NCI-H1048 (cell line): ENCODE data around the gene IL1RAPL1.
"Not testable (repeated sequence)": the region's sequence is repeated elsewhere in the genome, so short reads cannot be mapped to it uniquely, and the experiment has no call there.

Experiments used
- DNase-seq: peaks from one replicate; lab custom pipeline; 2025; lab: John Stamatoyannopoulos, UW

Gene IL1RAPL1

GRCh38 chrX:28787206-28787605 lies 200.0 kb downstream of the IL1RAPL1 start:
- no peak for DNase-seq

DNA sequence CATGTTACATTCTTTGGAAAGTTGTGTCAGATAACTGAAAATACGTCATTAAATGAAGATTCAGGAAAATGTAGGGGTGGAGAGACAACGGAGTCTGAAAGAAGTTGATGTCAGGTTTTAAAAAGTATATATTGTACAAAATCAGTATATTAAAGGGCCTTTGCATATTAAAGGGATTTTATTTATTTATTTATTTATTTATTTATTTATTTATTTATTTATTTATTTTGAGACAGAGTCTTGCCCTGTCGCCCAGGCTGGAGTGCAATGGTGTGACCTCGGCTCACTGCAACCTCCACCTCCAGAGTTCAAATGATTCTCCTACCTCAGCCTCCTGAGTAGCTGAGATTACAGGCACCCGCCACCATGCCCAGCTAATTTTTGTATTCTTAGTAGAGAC lies 213.4 kb downstream of the IL1RAPL1 start:
- not testable (repeated sequence) for DNase-seq

- DNase-seq = no peak
Observed at GRCh38 chrX:28802625-28803024, 215.4 kb downstream of the IL1RAPL1 start.

- DNase-seq = no peak
Observed at GRCh38 chrX:28835991-28836390, 248.7 kb downstream of the IL1RAPL1 start.

GRCh38 chrX:28843817-28844216 lies 256.6 kb downstream of the IL1RAPL1 start:
- no peak for DNase-seq

DNA sequence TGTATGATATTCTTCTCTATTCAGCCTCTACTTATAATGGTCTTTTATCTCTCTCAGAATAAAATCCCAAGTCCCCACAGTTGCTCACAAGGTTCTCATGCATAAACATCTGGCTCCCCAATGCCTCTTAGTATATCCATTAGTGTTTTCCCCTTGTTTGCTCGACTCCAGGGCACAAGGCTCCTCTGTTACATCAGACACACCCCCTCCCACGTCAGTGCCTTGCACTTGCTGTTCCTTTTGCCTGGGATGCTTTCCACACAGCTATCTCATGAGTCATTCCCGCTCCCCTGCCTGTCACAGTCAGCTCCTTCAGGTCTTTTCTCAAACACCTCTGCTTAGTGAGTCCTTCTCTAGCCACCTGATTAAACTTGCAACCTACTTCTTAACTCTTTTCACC lies 260.2 kb downstream of the IL1RAPL1 start:
- no peak for DNase-seq

- no peak for DNase-seq
Observed at GRCh38 chrX:28848707-28849106, 261.5 kb downstream of the IL1RAPL1 start.

- DNase-seq = no peak
Observed at GRCh38 chrX:28850955-28851354, 263.7 kb downstream of the IL1RAPL1 start.

DNA sequence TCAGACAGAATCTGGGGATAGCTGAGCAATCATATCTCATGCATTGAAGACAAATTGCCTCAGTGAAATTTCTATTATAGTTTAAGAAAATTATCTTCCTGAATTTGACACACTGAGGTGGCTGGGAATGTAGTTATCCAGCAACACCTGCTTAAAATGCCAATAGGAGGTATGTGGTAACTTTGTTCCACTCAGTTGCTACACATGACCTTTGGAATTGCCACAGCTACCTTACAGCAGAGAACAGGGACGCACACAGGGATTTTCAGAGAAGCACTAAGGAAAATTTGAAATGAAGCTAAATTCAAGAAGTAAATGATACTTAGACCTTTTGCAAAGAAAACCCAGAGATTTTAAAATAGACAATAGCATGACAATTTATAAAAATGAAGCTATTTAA lies 264.6 kb downstream of the IL1RAPL1 start:
- no peak for DNase-seq

DNA sequence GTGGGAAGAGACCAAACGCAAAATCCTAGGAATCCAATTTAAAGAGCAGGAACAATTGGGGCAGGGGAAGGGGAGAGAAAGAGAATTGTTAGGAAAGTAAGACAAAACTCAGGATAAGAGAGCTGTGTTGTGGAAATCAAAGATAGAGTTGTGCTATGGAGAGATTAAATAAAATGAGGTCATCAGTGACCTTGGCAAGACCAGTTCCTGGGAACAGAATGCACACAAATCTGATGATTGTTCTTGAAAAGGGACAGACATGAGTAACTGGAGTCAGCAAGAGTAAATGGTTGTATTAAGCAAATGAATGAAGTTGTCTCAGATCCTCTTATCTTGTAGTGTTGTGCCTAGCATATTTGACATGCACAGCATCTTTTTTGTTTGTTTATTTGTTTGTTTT lies 267.4 kb downstream of the IL1RAPL1 start:
- DNase-seq = no peak

- no peak for DNase-seq
Observed at GRCh38 chrX:28876408-28876807, 289.2 kb downstream of the IL1RAPL1 start.

- DNase-seq = no peak
Observed at GRCh38 chrX:28876901-28877300, 289.7 kb downstream of the IL1RAPL1 start.

- no peak for DNase-seq
Observed at GRCh38 chrX:28880136-28880535, 292.9 kb downstream of the IL1RAPL1 start.

GRCh38 chrX:28884823-28885222 lies 297.6 kb downstream of the IL1RAPL1 start:
- no peak for DNase-seq

- DNase-seq = no peak
Observed at GRCh38 chrX:28888416-28888815, 301.2 kb downstream of the IL1RAPL1 start.

DNA sequence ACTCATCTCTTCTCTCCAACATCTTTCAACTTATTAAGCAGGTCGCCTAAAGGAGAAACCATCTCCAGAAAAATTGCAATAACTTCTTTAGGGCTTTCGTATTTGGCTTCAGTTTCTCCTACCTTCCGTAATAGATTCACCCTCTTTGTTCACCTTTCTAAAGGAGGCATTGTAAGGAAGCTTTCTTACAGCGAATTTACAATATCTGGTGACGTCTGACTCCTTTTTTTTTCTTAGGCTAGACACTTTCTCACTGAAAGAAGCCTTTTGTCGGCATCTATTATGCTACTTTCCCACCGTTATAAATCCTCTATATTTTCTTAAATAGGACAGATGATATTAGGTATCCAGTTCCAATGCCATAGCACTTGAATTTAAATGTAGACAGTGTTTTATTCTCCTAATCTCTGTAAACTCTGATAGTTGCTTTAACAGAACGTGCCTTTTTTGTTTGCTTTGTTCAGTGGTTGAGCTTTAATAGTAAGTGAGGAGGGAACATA lies 302.4 kb downstream of the IL1RAPL1 start:
- no peak for DNase-seq

DNA sequence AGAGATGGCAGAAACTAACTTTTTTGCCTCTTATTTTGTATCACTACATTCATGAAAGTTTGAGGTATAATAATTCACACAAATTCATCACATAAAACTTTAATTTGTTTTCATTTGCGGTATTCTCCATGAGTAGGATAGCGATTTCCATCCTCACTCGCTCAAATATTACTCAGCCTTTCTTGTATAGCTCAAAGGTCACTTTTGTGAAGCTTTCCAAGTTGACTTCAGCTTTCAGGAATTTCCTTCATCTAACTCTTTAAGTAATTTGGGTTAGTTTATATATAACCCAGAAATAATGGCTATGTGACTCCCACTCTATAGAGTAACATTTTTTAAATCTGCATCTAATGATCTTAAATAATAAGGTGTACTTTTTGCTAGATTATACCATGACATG lies 314.4 kb downstream of the IL1RAPL1 start:
- no peak for DNase-seq

- DNase-seq = no peak
Observed at GRCh38 chrX:28910487-28910886, 323.2 kb downstream of the IL1RAPL1 start.

- no peak for DNase-seq
Observed at GRCh38 chrX:28920153-28920943, 333.1 kb downstream of the IL1RAPL1 start.

GRCh38 chrX:28922106-28922505 lies 334.9 kb downstream of the IL1RAPL1 start:
- no peak for DNase-seq

- no peak for DNase-seq
Observed at GRCh38 chrX:28946846-28947245, 359.6 kb downstream of the IL1RAPL1 start.

DNA sequence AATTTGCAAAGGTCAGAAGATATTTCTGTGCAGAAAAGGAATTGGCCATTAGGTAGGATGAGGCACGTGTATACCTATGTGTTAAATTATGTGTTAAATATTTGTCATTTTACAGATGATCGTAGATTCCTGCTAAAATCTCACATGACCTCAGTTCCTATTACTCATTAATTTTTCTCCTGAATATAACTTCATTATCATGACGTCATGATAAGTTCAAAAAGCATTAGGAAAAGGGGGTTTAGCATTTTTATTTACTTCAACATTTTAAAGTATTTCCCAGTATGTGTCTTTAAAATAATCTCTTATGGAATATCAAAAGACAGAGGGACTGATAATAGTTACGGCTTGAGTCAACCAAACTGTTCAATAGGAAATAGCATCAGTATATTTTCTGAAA lies 372.8 kb downstream of the IL1RAPL1 start:
- no peak for DNase-seq

DNA sequence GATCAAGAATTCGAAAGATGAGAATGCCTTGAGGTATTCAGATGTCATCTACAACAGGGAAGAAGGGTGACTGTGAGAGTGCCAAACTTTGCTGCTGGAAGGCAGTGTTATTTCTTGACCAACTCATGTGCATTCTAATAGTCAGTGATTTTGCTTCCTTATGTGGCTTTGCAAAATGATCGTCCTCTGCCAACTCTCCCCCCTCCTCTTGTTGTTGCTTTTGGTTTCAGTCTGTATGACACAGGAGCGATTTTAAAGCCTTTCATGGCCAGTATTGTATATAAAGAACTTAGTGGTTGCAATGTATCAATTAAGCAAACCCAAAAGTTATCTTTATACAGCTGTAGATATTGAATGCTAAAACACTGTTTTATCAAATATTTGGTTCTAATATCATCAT lies 379.1 kb downstream of the IL1RAPL1 start:
- no peak for DNase-seq

DNA sequence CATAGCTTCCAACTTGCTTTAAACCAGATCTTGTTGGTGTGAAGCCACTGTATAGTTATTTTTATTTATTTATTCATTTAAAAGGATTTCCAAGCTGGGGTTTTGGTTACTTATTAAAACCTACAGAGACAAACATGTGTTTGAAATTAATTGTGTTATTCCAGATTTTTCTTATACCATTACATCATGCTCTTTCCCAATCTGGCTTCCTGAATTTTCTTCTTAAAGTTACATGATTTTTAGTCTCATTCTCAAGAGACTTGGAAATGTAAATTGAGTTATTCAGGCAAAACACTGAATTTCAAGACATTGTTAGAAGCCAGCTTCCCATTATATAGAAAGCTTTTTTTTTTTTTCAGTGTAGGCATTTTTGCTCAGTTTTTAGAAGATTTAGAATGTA lies 381.9 kb downstream of the IL1RAPL1 start:
- no peak for DNase-seq
